Activated CD4-positive, alpha-beta T cell treated with anti-CD3 and anti-CD28 coated beads for 36 hours (primary cell): Measurements from ENCODE around the gene SPDYE1. TPM values are rescaled to one million over a fixed set of nuclear protein-coding genes. Genes with fewer than 3 reads are reported as not detected.

ENCODE experiments used
- ATAC-seq: fragments of 200-7000 bp; cut with Tn5 transposase; one replicate; pipeline ENCODE4 v1.10.0; 2021; ENCODE audit warnings: mild to moderate bottlenecking, moderate library complexity
- CTCF ChIA-PET: fragments of 350-600 bp; sonication (Branson Sonifier 250); formaldehyde crosslinking; loops from one replicate; lab custom pipeline; 2021; ENCODE audit warnings: antibody characterized with exemption; lab: Charles Lee
- POLR2A ChIA-PET: fragments of 350-600 bp; sonication (Branson Sonifier 250); formaldehyde crosslinking; loops from one replicate; lab custom pipeline; 2021; ENCODE audit warnings: antibody characterized with exemption, inconsistent platforms; lab: Charles Lee
- DNase-seq: peaks from one replicate; pipeline ENCODE4 v3.0.0-alpha.2; 2020
- H3K27ac Mint-ChIP-seq: one replicate; pipeline ENCODE4 v1.8.0; 2021; ENCODE audit warnings: mixed read lengths
- H3K27me3 Mint-ChIP-seq: one replicate; pipeline ENCODE4 v1.8.0; 2021; ENCODE audit warnings: mixed read lengths
- H3K36me3 Mint-ChIP-seq: one replicate; pipeline ENCODE4 v1.8.0; 2021; ENCODE audit warnings: low read depth, mixed read lengths
- H3K4me1 Mint-ChIP-seq: one replicate; pipeline ENCODE4 v1.8.0; 2021; ENCODE audit warnings: mixed read lengths
- H3K4me3 Mint-ChIP-seq: one replicate; pipeline ENCODE4 v1.8.0; 2021; ENCODE audit warnings: mild to moderate bottlenecking, moderate library complexity, mixed read lengths
- H3K9me3 Mint-ChIP-seq: one replicate; pipeline ENCODE4 v1.8.0; 2021; ENCODE audit warnings: low read depth, mixed read lengths
- intact Hi-C, 2 experiments: fragments of 100-400 bp; cut with DNase I in 1 of 2; cut with micrococcal nuclease in 1 of 2; formaldehyde crosslinking; loops; one replicate each; pipeline versions ENCODE4 v1.14.2 to v1.15.1; 2022 to 2024; cut with DNase I, micrococcal nuclease
- total RNA-seq, 2 experiments: library from RNA; stranded (reverse); gene quantifications; one replicate each; pipeline ENCODE4 v1.2.3, GENCODE V29; 2021

SPDYE1 gene
- total RNA-seq, 2 experiments from 2014 or later, result not detected

GRCh38 chr7:44045226-44046014, 47.7 kb downstream of the SPDYE1 start:
- ATAC-seq, result no peak

GRCh38 chr7:44046321-44047061, 48.8 kb downstream of the SPDYE1 start:
- Mint-ChIP-seq H3K27ac (peak overlapping the region; percentile 92), H3K9me3 (no peaks in the 10 kb centered on the region), H3K27me3 (no peaks in the 10 kb centered on the region), H3K4me3 (peak overlapping the region; percentile 88), H3K4me1 (peaks cover 66% of the 10 kb centered on the region), H3K36me3 (peaks cover 46% of the 10 kb centered on the region)
- DNase-seq, result peak; percentile 64
- ChIA-PET POLR2A (interaction anchor here (1.1 kb wide), 1 partner anchor 27 kb away, joined by 3 read pairs; no protein-coding TSS in a partner anchor), CTCF (interaction anchor here (0.8 to 1.1 kb wide), 2 partner anchors 27 to 35 kb away, joined by 3 read pairs; no protein-coding TSS in a partner anchor)
- intact Hi-C loops, result loop anchor here (2.0 to 10.0 kb wide), 2 partner anchors 76 to 448 kb away; partner anchors contain the start of genes NUDCD3 (in 1 of the 2) and POLD2 (in 1 of the 2)
- ATAC-seq, result peak; percentile 64

More at GRCh38 chr7:44045226-44046014, 47.7 kb downstream of the SPDYE1 start:
- peaks cover 42% of the 10 kb centered on the region for H3K36me3 Mint-ChIP-seq
- peaks cover 61% of the 10 kb centered on the region for H3K4me1 Mint-ChIP-seq
- no peaks in the 10 kb centered on the region for H3K9me3 Mint-ChIP-seq
- no peak for DNase-seq
- peak overlapping the region; percentile 92 for H3K27ac Mint-ChIP-seq
- intact Hi-C loops, result loop anchor here (2.0 to 10.0 kb wide), 4 partner anchors 37 to 801 kb away; partner anchors contain the start of genes NUDCD3 (in 1 of the 2), POLD2 (in 1 of the 2) and POLM (in 1 of the 2)
- peak overlapping the region; percentile 88 for H3K4me3 Mint-ChIP-seq
- POLR2A ChIA-PET, result no interaction called here
- no peaks in the 10 kb centered on the region for H3K27me3 Mint-ChIP-seq
- CTCF ChIA-PET, result interaction anchor here (0.8 kb wide), 1 partner anchor 50 kb away, joined by 3 read pairs; no protein-coding TSS in a partner anchor

- Mint-ChIP-seq H3K27me3 (no peaks in the 10 kb centered on the region), H3K9me3 (no peaks in the 10 kb centered on the region), H3K36me3 (peaks cover 59% of the 10 kb centered on the region), H3K27ac (peak overlapping the region; percentile 88), H3K4me1 (peaks cover 70% of the 10 kb centered on the region), H3K4me3 (no peak overlapping the region)
- ATAC-seq, result no peak
- ChIA-PET POLR2A (interaction anchor here (0.6 kb wide), 1 partner anchor 757 kb away, joined by 4 read pairs; no protein-coding TSS in a partner anchor), CTCF (interaction anchor here (0.6 kb wide), 1 partner anchor 100 kb away, joined by 3 read pairs; no protein-coding TSS in a partner anchor)
- DNase-seq, result peak; percentile 2
- intact Hi-C loops, result loop anchor here in 1 of 2 experiments (10.0 kb wide), 1 partner anchor 447 kb away; the partner anchor contains the start of gene NUDCD3
These were observed 50.5 kb downstream of the SPDYE1 start for GRCh38 chr7:44048031-44048795.

GRCh38 chr7:44050121-44050914, 52.6 kb downstream of the SPDYE1 start:
- H3K9me3 Mint-ChIP-seq, result no peaks in the 10 kb centered on the region
- no peak for ATAC-seq
- H3K27me3 Mint-ChIP-seq, result no peaks in the 10 kb centered on the region
- intact Hi-C loops, result no loop called here
- CTCF ChIA-PET, result no interaction called here
- DNase-seq, result peak; percentile 3
- H3K27ac Mint-ChIP-seq, result peak overlapping the region; percentile 51
- POLR2A ChIA-PET, result no interaction called here
- no peak overlapping the region for H3K4me3 Mint-ChIP-seq
- peaks cover 66% of the 10 kb centered on the region for H3K4me1 Mint-ChIP-seq
- H3K36me3 Mint-ChIP-seq, result peaks cover 65% of the 10 kb centered on the region

GRCh38 chr7:44050915-44051560, 53.3 kb downstream of the SPDYE1 start:
- H3K4me3 Mint-ChIP-seq, result no peak overlapping the region
- peak; percentile 3 for DNase-seq
- ATAC-seq, result no peak
- H3K9me3 Mint-ChIP-seq, result no peaks in the 10 kb centered on the region
- POLR2A ChIA-PET, result no interaction called here
- CTCF ChIA-PET, result no interaction called here
- intact Hi-C loops, result no loop called here
- H3K4me1 Mint-ChIP-seq, result peaks cover 60% of the 10 kb centered on the region
- no peaks in the 10 kb centered on the region for H3K27me3 Mint-ChIP-seq
- peaks cover 64% of the 10 kb centered on the region for H3K36me3 Mint-ChIP-seq
- H3K27ac Mint-ChIP-seq, result peak overlapping the region; percentile 51

GRCh38 chr7:44051611-44052220, 54.0 kb downstream of the SPDYE1 start:
- Mint-ChIP-seq H3K27ac (peak overlapping the region; percentile 47), H3K36me3 (peaks cover 63% of the 10 kb centered on the region), H3K27me3 (no peaks in the 10 kb centered on the region), H3K4me1 (peaks cover 54% of the 10 kb centered on the region), H3K4me3 (no peak overlapping the region), H3K9me3 (no peaks in the 10 kb centered on the region)
- intact Hi-C loops, result no loop called here
- POLR2A ChIA-PET, result no interaction called here
- peak; percentile 50 for ATAC-seq
- DNase-seq, result peak; percentile 2
- CTCF ChIA-PET, result no interaction called here

GRCh38 chr7:44052771-44053365, 55.2 kb downstream of the SPDYE1 start:
- POLR2A ChIA-PET, result no interaction called here
- CTCF ChIA-PET, result interaction anchor here (0.6 to 0.7 kb wide), 2 partner anchors 28 to 130 kb away, joined by 3 to 4 read pairs; no protein-coding TSS in a partner anchor
- ATAC-seq, result peak; percentile 19
- no peaks in the 10 kb centered on the region for H3K9me3 Mint-ChIP-seq
- no peak overlapping the region for H3K27ac Mint-ChIP-seq
- peaks cover 58% of the 10 kb centered on the region for H3K36me3 Mint-ChIP-seq
- peaks cover 44% of the 10 kb centered on the region for H3K4me1 Mint-ChIP-seq
- H3K27me3 Mint-ChIP-seq, result no peaks in the 10 kb centered on the region
- peak; percentile 3 for DNase-seq
- intact Hi-C loops, result no loop called here
- no peak overlapping the region for H3K4me3 Mint-ChIP-seq

- H3K4me1 Mint-ChIP-seq, result peaks cover 11% of the 10 kb centered on the region
- DNase-seq (no peak), ATAC-seq (no peak)
- ChIA-PET CTCF (no interaction called here), POLR2A (no interaction called here)
- no peaks in the 10 kb centered on the region for H3K9me3 Mint-ChIP-seq
- no peak overlapping the region for H3K27ac Mint-ChIP-seq
- intact Hi-C loops, result no loop called here
- H3K36me3 Mint-ChIP-seq, result peaks cover 58% of the 10 kb centered on the region
- no peak overlapping the region for H3K4me3 Mint-ChIP-seq
- H3K27me3 Mint-ChIP-seq, result no peaks in the 10 kb centered on the region
These were observed 59.0 kb downstream of the SPDYE1 start for GRCh38 chr7:44056681-44057080.

- intact Hi-C loops, result no loop called here
- Mint-ChIP-seq H3K36me3 (peaks cover 55% of the 10 kb centered on the region), H3K4me1 (peaks cover 7% of the 10 kb centered on the region), H3K27ac (peak overlapping the region; percentile 13), H3K27me3 (no peaks in the 10 kb centered on the region), H3K9me3 (no peaks in the 10 kb centered on the region), H3K4me3 (no peak overlapping the region)
- peak; percentile 2 for DNase-seq
- ATAC-seq, result no peak
- CTCF ChIA-PET, result interaction anchor here (0.6 kb wide), 1 partner anchor 155 kb away, joined by 3 read pairs; no protein-coding TSS in a partner anchor
- POLR2A ChIA-PET, result no interaction called here
These were observed 59.6 kb downstream of the SPDYE1 start for GRCh38 chr7:44057181-44057848.
